Heart right ventricle (tissue), 16 donors: ENCODE results near the gene KMT5B. TPM values are rescaled to one million over a fixed set of nuclear protein-coding genes. Genes with fewer than 3 reads are reported as not detected.
A peak's percentile ranks its signal among the peaks of the same experiment; 100 is the strongest.

Experiments
- ATAC-seq, 8 donors: fragments of 200-7000 bp; cut with Tn5 transposase; one replicate each; pipeline ENCODE4 v1.9.1; 2020; ENCODE audit warnings: mild to moderate bottlenecking in 8 of 8, moderate library complexity in 8 of 8, moderate number of reproducible peaks in 1 of 8
- DNase-seq, 2 donors: peaks; one replicate each; pipeline ENCODE4 v3.0.0-alpha.2; 2020
- H3K27ac ChIP-seq, 10 donors: fragments of 200-600 bp; sonication (generic) in 2 of 10; one replicate each; pipeline versions ENCODE4 v1.5.0 to v1.8.0; 2020 to 2022; ENCODE audit warnings: mild to moderate bottlenecking in 3 of 10
- H3K27me3 ChIP-seq, 7 donors: fragments of 200-600 bp; one replicate each; pipeline ENCODE4 v1.8.0; 2021 to 2022; ENCODE audit warnings: mild to moderate bottlenecking in 2 of 7
- H3K36me3 ChIP-seq, 9 donors: fragments of 200-600 bp; sonication (generic) in 1 of 9; one replicate each; pipeline versions ENCODE4 v1.5.0 to v1.8.0; 2020 to 2022; ENCODE audit warnings: mild to moderate bottlenecking in 2 of 9
- H3K4me1 ChIP-seq, 9 donors: fragments of 200-600 bp; sonication (generic) in 1 of 9; one replicate each; pipeline versions ENCODE4 v1.5.0 to v1.8.0; 2020 to 2022; ENCODE audit warnings: mild to moderate bottlenecking in 4 of 9
- H3K4me3 ChIP-seq, 10 donors: fragments of 200-600 bp; sonication (generic) in 2 of 10; one replicate each; pipeline versions ENCODE4 v1.5.0 to v1.8.0; 2020 to 2022; ENCODE audit warnings: mild to moderate bottlenecking in 7 of 10, moderate library complexity in 2 of 10
- H3K9me3 ChIP-seq, 11 donors: fragments of 200-600 bp in 10 of 11; sonication (generic) in 2 of 11; one replicate each; pipeline versions ENCODE4 v1.5.0 to v1.8.0; 2013 to 2022; ENCODE audit warnings: mild to moderate bottlenecking in 2 of 11, control low read depth in 1 of 11, moderate library complexity in 1 of 11
- CTCF ChIP-seq, 9 donors: fragments of 200-600 bp; sonication (generic) in 2 of 9; IDR thresholded peaks; one replicate each; pipeline versions ENCODE4 v1.5.0 to v1.8.0; 2021 to 2022; ENCODE audit warnings: antibody characterized with exemption in 9 of 9, mild to moderate bottlenecking in 5 of 9, moderate library complexity in 1 of 9
- WGBS, 2 donors: extraction: QIAGEN DNeasy Blood & Tissue Kit; methylation state at CpG; one replicate each; pipeline ENCODE4 v1.1.7; 2013; ENCODE audit warnings: inconsistent platforms in 1 of 2; 5-methylcytosine and 5-hydroxymethylcytosine counted together
- intact Hi-C, 10 donors: fragments of 100-400 bp; cut with DNase I; formaldehyde crosslinking; loops; one replicate each; pipeline versions ENCODE4 v1.11.1 to v1.14.2; 2022
- polyA plus RNA-seq, 2 donors: library from polyadenylated mRNA; stranded (reverse); fragments of 200-250 nt; gene quantifications; one replicate each; pipeline ENCODE4 v1.2.3, GENCODE V29; 2013
- total RNA-seq, 10 donors: library from RNA; stranded (reverse); fragmentation: NEBNext Ultra II Directional in 3 of 10; extraction: Animal tissue kit (Norgen Biotek cat#: 25700) in 3 of 10; gene quantifications; one replicate each; pipeline versions ENCODE4 v1.2.1 to v1.2.4, GENCODE V29; 2021 to 2023
- donor health status: Arrhythmogenic right ventricular cardiomyopathy.
- donor health status: ischemic (EF 13 %, LVEDD 7.1; RV severe dilation, severe dysfunction).
- donor health status: healthy with polysubstance abuse.
- donor health status: DM: no; HTN: yes; CAD: no.
- donor health status: DM: no; HTN: no; CAD: no.
- donor health status: ischemic (EF 25% LVEDD 6.9; RV normal size, moderate dysfunction).
- donor health status: ischemic (EF 25% LVEDD 5.7; RV mildly dilated, moderate dysfunction).
- donor health status: healthy.
- donor health status: DM: yes; HTN: yes; CAD: no.
- donor health status: Ischemic cardiomyopathy.
- donor health status: ischemic (EF 35%, LVEDD 5.7; RV mildly dilated, moderate dysfunction).
- donor health status: nonischemic (EF 11% LVEDD 7.7; RV severe dilation, severe dysfunction).
- donor health status: DM: yes; HTN: yes; CAD: no.
- donor health status: PGD.
- donor health status: ischemic (EF 29% LVEDD 5.4; RV normal size, mild dysfunction).
- donor health status: nonischemic (EF 23%, LVEDD 6.1; RV moderate dilation, normal function).

The KMT5B gene
- total and polyA plus RNA-seq, 12 donors: 10.5 to 37.1 (median 29.6) TPM

GRCh38 chr11:68146704-68147474, 66.2 kb downstream of the KMT5B start:
- H3K4me1 ChIP-seq: peaks cover 11 to 39% (median 24%) of the 10 kb centered on the region in 9 donors
- ATAC-seq: peak; percentile 56 to 77 (median 66)
- 37% methylated on average over 13 of the region's 13 CpGs for WGBS, 2 donors
- TF ChIP-seq CTCF (IDR thresholded peaks at IDR 0.05): no peak
- H3K27ac ChIP-seq: peak overlapping the region; percentile 44 to 87 (median 77)
- no peaks in the 10 kb centered on the region for H3K9me3 ChIP-seq
- intact Hi-C loops: no loop called here
- no peak overlapping the region for H3K4me3 ChIP-seq
- no peaks in the 10 kb centered on the region for H3K36me3 ChIP-seq
- no peaks in the 10 kb centered on the region for H3K27me3 ChIP-seq
- peak; percentile 28 to 52 for DNase-seq

DNA sequence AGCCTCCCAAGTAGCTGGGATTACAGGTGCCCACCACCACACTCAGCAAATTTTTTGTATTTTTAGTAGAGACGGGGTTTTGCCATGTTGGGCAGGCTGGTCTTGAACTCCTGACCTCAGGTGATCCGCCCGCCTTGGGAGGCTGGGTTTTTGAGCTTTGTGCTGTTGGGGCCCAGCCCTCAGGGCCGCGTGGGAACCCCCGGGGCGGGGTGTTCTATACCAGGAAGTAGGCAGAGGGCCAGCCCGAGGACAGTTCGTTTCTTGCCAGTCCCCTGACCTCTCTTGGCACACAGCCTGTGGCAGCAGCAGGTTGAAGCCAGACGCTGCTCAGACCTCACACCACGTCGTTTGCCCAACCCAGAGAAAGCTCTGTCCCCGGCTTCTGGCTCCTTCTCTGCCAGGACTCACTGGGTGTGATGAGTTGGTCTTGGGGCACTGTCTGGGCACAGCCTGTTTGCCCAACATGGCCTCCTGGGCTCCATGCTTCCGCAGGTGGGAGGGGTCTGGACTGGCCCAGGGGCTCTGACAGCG, 67.0 kb downstream of the KMT5B start:
- H3K4me1 ChIP-seq: peaks cover 11 to 47% (median 24%) of the 10 kb centered on the region in 9 donors
- 31 to 33% methylated on average over 15 of the region's 15 CpGs for WGBS, 2 donors
- ATAC-seq (peak; percentile 82 to 90 (median 89)), DNase-seq (peak; percentile 84 to 85)
- intact Hi-C loops: no loop called here
- no peak for TF ChIP-seq CTCF (IDR thresholded peaks at IDR 0.05)
- no peak overlapping the region for H3K4me3 ChIP-seq
- H3K36me3 ChIP-seq: no peaks in the 10 kb centered on the region
- no peaks in the 10 kb centered on the region for H3K27me3 ChIP-seq
- no peaks in the 10 kb centered on the region for H3K9me3 ChIP-seq
- peak overlapping the region; percentile 44 to 87 (median 77) for H3K27ac ChIP-seq

- Histone ChIP-seq H3K27ac (peak overlapping the region in 7 of 10 donors; percentile 69 to 87 (median 80)), H3K27me3 (no peaks in the 10 kb centered on the region), H3K4me1 (peaks cover 11 to 53% (median 24%) of the 10 kb centered on the region in 9 donors), H3K36me3 (no peaks in the 10 kb centered on the region), H3K9me3 (no peaks in the 10 kb centered on the region), H3K4me3 (no peak overlapping the region)
- no peak for TF ChIP-seq CTCF (IDR thresholded peaks at IDR 0.05)
- ATAC-seq: peak in 3 of 8 donors; percentile 5 to 15 (median 14)
- intact Hi-C loops: no loop called here
- DNase-seq: no peak
- 62 to 63% methylated on average over 14 of the region's 14 CpGs for WGBS, 2 donors
Observed at GRCh38 chr11:68145120-68145866, 67.8 kb downstream of the KMT5B start.

- no peaks in the 10 kb centered on the region for H3K36me3 ChIP-seq
- WGBS, 2 donors: 87 to 97% methylated on average over 4 of the region's 4 CpGs
- H3K27me3 ChIP-seq: no peaks in the 10 kb centered on the region
- no peaks in the 10 kb centered on the region for H3K9me3 ChIP-seq
- intact Hi-C loops: no loop called here
- peaks cover 11 to 49% (median 24%) of the 10 kb centered on the region in 9 donors for H3K4me1 ChIP-seq
- no peak overlapping the region for H3K4me3 ChIP-seq
- no peak for ATAC-seq
- no peak for TF ChIP-seq CTCF (IDR thresholded peaks at IDR 0.05)
- no peak overlapping the region for H3K27ac ChIP-seq
- no peak for DNase-seq
Observed at GRCh38 chr11:68143310-68143689, 69.8 kb downstream of the KMT5B start.
